ENCODE data around the gene PTK7.
"Not testable (repeated sequence)": the region's sequence is repeated elsewhere in the genome, so short reads cannot be mapped to it uniquely, and the experiment has no call there.

The PTK7 gene

DNA sequence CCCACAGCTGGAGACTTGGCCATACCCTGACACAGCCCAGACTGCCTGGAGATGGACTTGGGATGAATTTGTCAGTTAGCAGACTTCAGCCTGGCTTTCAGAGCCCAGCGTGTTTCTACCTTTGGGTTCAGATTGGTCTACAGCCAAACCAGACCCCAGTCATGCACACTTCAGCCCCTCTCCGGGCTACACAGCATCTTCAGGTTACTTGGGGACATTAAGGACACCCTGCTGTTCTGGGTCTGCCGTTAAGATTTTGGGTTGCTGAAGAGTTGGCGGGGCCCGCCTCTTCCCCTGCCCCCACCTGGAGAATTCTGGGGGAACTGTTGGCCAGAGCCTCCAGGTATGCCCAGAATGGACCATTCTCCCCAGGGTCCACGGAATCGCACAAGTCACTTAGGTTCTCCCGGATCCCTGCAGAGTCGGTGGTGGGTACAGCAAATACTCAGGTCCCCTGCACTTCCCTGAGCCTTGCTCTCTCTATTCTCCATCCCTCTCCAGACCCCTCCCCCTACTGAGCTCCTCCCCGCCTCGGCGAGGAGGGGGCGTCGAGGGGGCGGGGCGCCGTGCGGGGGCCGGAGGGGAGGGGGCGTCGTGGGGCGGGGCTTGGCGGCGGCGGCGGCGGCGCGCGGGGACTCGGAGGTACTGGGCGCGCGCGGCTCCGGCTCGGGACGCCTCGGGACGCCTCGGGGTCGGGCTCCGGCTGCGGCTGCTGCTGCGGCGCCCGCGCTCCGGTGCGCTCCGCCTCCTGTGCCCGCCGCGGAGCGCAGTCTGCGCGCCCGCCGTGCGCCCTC is at the start of gene PTK7:
TSS of gene PTK7 (plus strand) at position 645 of the 794 bp plus-strand sequence. CDS start 175 bp downstream, outside the sequence.
- DNase-seq: no peak

DNA sequence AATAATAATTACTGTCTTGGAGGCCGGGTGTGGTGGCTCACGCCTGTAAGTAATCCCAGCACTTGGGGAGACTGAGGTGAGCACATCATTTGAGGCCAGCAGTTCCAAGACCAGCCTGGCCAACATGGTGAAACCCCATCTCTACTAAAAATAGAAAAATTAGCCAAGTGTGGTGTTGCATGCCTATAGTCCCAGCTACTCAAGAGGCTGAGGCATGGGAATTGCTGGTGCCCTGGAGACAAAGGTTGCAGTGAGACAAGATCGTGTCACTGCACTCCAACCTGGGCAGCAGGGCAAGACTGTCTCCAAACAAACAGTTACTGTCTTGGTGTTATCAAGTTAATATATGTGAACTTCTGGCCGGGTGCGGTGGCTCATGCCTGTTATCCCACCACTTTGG is 49.7 kb upstream of the PTK7 start:
- DNase-seq: no peak

DNA sequence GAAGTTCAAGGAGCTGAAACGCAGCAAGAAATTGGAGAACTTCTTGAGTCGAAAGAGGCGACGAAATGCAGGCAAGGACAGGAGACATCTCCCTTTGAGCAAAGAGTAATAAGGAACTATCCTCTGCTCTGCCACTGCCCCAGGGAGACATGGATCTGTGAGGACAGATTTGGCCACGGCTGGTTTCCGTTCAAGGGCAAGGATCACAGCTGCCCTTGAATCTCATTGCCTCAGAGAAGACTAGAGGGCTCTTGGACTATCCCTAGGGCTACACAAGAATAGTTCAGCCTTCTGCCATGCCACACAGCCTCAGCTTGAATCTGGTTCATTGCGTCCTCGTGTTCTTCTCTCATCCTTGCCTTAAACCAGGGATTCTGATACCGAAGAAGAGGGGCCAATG is 47.0 kb upstream of the PTK7 start:
- no peak for DNase-seq

DNA sequence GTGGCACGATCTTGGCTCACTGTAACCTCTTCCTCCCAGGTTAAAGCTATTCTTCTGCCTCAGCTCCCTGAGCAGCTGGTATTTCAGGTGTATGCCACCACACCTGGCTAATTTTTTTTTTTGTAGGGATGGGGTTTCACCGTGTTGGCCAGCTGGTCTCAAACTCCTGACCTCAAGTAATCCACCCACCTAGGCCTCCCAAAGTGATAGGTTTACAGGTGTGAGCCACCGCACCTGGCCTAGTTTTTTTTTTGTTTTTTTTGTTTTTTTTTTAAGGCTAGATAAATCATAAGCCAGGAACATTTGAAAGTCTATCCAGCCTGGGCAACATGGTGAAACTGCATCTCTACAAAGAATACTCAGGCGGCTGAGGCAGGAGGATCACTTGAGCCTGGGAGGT is 43.8 kb upstream of the PTK7 start:
- DNase-seq: no peak

- no peak for DNase-seq
These were observed 42.5 kb upstream of the PTK7 start for GRCh38 chr6:43033496-43034189.

DNA sequence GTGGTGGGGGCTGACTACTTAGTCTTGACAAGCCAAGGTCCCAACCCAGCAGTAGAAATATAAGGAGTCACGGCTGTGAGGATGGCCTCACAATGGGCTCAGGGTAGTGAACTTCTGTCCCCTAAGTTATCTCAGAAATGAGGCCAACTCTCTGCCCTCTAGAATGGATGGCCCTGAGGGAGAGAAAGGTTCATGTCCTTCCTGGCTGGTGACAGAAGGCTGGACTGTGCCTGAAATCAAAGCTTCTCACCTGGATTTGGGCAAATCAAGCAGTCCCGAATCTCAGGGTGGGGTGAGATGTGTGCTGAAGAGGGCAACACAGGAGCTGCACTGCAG is 42.0 kb upstream of the PTK7 start:
- DNase-seq: no peak

DNA sequence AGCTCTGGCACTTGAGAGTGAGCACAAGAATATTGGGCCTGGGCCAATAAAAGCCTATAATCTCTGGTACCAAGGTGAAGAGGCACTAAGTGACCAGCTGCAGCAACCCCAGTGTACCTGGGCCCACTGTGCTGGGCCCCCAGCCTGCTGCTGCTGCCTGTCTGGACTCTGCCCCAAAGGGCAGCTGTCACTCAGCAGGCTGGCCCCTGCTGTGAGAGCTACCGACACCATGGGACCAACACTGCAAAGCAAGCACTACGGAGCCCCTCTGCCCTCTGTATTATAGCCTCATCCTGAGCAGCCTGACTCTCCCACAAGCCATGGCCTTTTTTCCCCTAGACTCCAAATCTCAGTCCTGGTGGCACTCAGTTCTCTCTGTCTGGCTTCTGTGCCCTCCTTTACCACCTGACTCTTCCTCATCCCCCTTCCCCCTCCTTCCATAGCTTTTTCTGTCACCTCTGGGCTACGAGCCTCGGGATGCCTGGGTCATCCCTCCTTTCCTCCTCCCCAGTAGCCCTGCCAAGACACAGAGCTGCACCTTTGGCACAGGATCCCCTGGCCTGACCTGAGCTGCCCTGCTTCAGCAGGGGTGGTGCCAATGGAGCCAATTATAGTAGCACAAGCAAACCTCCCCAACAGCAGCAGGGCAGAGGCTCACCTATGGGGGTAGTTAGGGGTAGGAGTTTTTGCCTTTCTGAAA is 40.5 kb upstream of the PTK7 start:
- DNase-seq: no peak

DNA sequence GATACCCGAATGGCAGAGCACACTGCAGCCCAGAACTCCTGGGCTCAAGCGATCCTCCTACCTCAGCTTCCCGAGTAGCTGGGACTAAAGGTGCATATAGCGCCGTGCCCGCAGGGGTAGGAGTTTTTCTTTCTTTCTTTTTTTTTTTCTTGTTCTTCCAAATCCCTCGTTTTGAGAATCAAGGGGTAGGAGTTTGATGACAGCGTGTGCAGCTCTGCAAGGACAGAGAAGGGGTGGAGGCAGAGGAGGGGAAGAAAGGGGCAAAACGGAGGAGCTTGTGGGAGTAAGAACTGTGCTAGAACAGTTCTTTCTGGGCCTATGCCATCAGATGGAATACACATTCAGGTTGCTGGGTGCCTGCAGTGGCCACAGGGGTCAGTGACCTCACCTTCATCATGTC is 39.4 kb upstream of the PTK7 start:
- DNase-seq: no peak

- no peak for DNase-seq
These were observed 38.9 kb upstream of the PTK7 start for GRCh38 chr6:43037197-43037596.

- no peak for DNase-seq
These were observed 38.4 kb upstream of the PTK7 start for GRCh38 chr6:43037706-43038105.

DNA sequence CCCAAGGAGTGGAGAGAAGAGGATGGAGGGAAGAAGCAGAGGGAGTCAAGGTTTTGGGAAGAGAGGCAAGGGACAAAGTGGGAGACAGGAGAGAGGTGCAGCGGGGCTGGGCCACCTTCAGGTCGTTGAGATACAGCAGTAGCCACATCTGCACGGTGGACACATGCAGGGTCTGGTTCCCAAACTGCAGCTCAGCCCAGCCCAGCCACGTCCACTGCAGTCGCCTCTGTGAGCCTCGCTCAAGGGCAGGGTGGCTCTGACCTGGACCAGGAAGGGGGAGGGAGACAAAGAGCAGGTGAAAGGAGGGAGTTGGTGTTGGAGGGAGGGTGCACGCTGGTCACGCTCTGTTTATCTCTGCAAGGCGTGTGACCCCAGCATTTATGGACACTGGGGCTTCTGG is 37.4 kb upstream of the PTK7 start:
- DNase-seq: no peak

- DNase-seq: no peak
These were observed 35.4 kb upstream of the PTK7 start for GRCh38 chr6:43040542-43041257.

- not testable (repeated sequence) for DNase-seq
These were observed 34.6 kb upstream of the PTK7 start for GRCh38 chr6:43041475-43041874.

GRCh38 chr6:43043310-43043709 is 32.8 kb upstream of the PTK7 start:
- no peak for DNase-seq

DNA sequence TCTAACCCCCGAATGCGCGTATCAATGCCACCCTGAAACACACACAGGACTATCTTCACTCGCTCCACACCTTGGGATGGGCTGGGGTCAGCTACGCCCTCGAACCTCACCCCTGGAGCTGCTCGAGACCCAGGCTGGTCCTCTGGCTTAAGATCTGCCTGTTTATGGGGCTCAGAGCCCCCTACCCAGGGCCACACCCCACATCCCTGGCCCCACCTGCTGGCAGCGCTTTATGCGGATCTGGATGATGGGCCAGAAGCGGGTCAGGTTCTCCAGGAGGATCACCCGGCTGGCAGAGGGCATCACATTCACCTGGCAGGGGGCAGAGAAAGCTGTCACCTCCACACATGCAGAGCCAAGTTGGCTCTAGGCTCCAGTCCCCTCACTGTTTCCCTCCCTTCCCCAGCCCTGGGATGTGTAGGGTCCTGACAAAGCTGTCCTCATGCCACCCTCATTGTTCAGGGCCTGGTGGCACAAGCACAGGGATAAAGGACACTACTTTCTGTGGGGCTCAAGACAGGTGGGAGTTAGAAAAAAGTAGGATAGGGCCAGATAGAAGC is 30.7 kb upstream of the PTK7 start:
- no peak for DNase-seq

GRCh38 chr6:43047998-43048397 is 28.1 kb upstream of the PTK7 start:
- no peak for DNase-seq

- no peak for DNase-seq
These were observed 25.1 kb upstream of the PTK7 start for GRCh38 chr6:43050981-43051380.

- no peak for DNase-seq
These were observed 23.8 kb upstream of the PTK7 start for GRCh38 chr6:43052225-43052841.

GRCh38 chr6:43052842-43053544 is 23.1 kb upstream of the PTK7 start:
- no peak for DNase-seq

GRCh38 chr6:43053545-43054205 is 22.4 kb upstream of the PTK7 start, which contains the start of gene CUL7:
CUL7 (minus strand) TSS chr6:43053851; CDS start chr6:43052788, 1,063 bp downstream.
- DNase-seq: peak; percentile 76
